ENCODE data around the gene KLHDC2.
"Not testable (repeated sequence)": the region's sequence is repeated elsewhere in the genome, so short reads cannot be mapped to it uniquely, and the experiment has no call there.

The KLHDC2 gene, protein sequence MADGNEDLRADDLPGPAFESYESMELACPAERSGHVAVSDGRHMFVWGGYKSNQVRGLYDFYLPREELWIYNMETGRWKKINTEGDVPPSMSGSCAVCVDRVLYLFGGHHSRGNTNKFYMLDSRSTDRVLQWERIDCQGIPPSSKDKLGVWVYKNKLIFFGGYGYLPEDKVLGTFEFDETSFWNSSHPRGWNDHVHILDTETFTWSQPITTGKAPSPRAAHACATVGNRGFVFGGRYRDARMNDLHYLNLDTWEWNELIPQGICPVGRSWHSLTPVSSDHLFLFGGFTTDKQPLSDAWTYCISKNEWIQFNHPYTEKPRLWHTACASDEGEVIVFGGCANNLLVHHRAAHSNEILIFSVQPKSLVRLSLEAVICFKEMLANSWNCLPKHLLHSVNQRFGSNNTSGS

DNA sequence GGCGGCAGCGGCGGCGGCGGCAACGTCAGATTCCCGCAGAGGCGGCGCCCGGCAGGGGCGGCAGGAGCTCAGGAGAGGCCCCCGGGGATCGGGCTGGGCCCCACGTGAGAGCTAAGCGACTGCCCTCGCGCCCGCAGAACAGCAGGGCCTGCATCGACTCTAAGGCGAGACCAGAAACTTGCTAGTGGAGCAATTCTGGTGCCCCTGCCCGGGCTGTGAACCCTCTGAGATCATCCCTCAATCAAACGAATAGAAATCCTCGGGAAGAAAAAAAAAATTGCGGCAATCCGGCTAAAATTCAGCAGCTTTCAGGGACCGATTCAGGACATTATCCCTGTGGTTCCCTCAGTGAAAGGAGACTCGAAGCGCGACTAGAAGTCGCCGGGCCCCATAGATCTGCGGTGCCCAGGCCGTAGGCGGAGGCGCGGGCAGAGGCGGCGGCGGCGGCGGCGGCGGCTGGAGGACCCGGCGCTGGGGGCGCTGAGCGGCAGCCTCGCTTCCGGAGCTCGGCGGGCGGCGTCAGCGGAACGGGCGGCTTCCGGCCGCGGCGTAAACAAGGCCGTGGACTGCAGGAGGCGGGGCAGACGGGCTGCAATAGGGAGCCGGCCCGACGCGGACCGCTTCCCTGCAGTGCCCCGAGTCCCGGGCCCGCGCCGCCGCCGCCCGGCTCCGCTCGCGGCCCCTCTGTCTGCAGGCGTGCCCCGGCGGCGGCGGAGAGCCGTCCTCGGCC is at the start of gene KLHDC2:
KLHDC2 (plus strand) TSS at position 583 of the 730 bp plus-strand sequence. CDS start 316 bp downstream, outside the sequence.
- peak; percentile 70 to 71 for DNase-seq (ENCODE audit: low read depth in 2 of 2)

- DNase-seq (ENCODE audit: low read depth in 2 of 2), result no peak
These were observed 47.2 kb upstream of the KLHDC2 start for GRCh38 chr14:49720744-49721143.

DNA sequence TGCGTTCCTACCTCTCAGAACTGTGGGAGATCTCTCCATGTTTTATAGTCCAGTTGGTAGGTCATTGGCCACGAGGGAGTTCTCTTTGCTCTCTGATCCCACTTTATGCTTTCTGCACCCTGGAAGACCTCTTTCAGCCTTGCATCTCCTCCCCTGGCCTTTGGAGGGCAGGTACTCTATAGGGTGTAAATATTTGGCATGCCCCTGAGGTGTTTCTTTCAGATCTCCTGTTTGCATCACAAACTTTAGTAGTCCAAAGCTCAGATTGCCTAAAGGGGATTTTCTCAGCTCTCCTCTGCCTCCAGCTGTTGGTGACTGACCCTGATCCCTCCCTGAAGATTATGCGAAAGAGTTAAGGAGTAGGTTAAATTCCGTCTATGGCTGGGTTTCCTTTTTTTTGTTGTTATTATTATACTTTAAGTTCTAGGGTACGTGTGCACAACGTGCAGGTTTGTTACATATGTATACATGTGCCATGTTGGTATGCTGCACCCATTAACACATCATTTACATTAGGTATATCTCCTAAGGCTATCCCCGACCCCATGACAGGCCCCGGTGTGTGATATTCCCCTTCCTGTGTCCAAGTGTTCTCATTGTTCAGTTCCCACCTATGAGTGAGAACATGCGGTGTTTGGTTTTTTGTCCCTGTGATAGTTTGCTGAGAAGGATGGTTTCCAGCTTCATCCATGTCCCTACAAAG is 46.1 kb upstream of the KLHDC2 start:
- DNase-seq (ENCODE audit: low read depth in 2 of 2), result not testable (repeated sequence)

DNA sequence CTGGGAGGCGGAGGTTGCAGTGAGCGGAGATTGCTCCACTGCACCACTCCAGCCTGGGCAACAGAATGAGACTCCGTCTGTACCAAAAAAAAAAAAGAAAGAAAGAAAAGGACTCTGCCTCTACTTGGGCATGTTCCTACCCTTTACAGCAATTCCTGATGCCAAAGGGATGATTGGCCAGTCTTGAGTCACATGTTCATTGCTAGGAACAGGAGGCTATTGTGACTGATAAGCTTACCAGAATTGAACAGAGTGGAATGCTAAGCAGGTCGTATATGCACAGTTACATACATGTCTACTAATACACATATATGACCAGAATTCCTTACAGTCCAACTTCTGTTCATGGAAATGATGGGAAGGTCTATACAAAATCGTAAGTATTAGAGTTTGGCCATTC is 40.8 kb upstream of the KLHDC2 start:
- no peak for DNase-seq (ENCODE audit: low read depth in 2 of 2)

DNA sequence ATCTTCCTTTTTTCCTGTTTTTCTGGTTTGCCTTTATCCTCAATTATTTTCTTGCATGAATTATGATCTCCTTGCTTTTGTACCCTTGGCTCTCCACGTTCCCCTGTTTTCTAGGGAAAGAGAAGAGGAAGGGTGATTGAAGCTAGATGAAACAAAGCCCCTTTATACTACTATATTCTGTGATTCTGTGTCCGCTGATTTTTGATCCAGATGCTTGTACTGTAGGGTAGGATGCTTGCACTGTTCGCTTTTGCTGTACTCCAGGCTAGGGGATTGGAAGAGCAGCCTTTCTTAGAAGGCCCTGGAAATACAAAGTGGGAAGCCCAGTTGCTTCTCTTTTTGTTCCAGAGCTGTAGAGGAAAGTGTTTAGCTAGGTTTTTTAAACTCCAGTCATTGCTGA is 35.1 kb upstream of the KLHDC2 start:
- no peak for DNase-seq (ENCODE audit: low read depth in 2 of 2)

DNA sequence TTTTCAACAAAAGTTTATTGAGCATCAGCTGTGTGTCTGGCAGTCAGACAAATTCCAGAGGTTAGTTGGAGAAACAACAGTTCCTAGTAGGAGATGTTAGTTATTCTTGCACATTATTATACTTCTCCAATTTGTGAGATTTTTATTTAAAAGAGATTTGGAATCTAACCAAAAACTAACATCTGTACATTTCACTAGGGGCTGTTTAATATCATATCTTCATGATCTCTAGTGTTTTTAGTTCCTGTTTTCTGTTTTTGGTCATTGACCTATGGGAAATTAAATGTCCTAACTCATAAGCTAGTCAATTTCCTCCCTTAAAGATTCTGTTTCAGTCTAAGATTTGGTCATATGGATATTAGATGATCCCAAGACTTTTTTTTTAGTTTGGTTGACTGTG is 34.1 kb upstream of the KLHDC2 start:
- no peak for DNase-seq (ENCODE audit: low read depth in 2 of 2)

DNA sequence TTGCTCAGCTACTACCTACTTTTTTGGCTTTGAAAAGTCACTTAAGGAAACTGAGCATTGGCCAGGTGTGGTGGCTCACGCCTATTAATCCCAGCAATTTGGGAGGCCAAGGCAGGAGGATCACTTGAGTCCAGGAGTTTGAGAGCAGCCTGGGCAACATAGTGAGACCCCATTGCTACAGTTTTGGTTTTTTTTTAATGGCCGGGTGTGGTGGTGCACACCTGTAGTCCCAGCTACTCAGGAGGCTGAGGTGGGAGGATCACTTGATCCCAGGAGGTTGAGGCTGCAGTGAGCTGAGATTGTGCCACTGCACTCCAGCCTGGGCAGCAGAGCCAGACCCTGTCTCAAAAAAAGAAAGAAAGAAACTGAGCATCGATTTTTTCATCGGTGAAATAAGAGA is 32.3 kb upstream of the KLHDC2 start:
- DNase-seq (ENCODE audit: low read depth in 2 of 2), result not testable (repeated sequence)

DNA sequence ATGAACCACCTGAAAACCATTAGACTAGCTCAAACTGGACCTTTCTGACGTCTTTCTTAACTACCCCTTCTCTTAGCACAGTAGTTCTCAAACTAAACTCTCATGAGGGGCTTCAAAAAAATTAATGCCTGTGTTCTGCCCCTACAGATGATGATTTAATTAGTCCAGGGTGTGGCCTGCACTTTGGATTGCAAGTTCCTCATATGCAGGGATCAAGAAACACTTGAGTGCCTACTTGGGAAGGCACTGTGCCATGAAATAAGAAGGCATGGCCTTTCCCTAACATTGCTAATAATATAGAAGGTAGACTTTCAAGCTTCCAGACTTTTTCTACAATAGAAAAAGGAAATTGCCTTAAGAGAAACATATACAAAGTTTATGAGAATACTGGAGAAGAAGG is 22.8 kb upstream of the KLHDC2 start:
- DNase-seq (ENCODE audit: low read depth in 2 of 2), result no peak

DNA sequence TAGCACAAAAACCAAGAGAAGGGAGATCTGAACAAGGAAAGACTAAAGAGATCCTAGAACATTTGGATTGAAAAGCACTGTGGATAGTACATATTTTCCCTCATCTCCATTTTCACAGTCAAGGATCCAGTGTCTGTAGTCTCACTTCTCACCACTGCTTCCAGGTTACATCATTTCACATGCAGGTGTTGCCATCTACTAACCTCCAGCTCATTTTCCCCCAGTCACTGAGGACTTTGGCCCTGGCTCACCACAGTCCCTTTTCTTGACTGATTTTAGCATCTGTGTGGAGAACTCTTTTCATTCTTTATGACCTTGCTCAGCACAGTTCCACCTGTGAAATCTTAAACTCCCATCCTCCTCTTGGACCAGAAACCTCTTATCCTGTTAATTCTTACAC is 21.5 kb upstream of the KLHDC2 start:
- DNase-seq (ENCODE audit: low read depth in 2 of 2), result not testable (repeated sequence)

DNA sequence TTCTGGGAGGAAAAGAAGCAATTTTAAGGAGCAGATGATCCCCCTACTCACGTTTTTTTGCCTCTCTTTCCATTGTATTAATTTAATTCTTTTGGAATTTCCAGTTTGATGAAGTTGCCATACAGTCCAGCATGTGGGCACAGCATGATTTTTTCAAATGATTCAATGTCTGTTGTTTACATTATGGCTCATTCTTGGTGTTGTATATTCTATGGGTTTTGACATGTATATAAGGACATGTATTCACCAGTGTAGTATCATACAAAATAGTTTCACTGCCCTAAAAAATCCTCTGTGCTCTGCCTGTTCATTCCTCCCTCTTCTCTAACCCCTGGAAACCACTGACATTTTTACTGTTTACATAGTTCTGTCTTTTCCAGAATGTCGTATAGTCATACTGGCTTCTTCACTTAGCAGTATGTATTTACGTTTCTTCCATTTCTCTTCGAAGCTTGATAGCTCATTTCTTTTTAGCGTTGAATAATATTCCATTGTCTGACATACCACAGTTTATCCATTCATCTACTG is 13.3 kb upstream of the KLHDC2 start:
- DNase-seq (ENCODE audit: low read depth in 2 of 2), result no peak

GRCh38 chr14:49755378-49755777 is 12.6 kb upstream of the KLHDC2 start:
- DNase-seq (ENCODE audit: low read depth in 2 of 2), result no peak

GRCh38 chr14:49761839-49762551 is 6.0 kb upstream of the KLHDC2 start:
- no peak for DNase-seq (ENCODE audit: low read depth in 2 of 2)

- DNase-seq (ENCODE audit: low read depth in 2 of 2), result no peak
These were observed 1.1 kb upstream of the KLHDC2 start for GRCh38 chr14:49766839-49767238.

GRCh38 chr14:49767270-49767570 is 733 bp upstream of the KLHDC2 start:
- no peak for DNase-seq (ENCODE audit: low read depth in 2 of 2)

DNA sequence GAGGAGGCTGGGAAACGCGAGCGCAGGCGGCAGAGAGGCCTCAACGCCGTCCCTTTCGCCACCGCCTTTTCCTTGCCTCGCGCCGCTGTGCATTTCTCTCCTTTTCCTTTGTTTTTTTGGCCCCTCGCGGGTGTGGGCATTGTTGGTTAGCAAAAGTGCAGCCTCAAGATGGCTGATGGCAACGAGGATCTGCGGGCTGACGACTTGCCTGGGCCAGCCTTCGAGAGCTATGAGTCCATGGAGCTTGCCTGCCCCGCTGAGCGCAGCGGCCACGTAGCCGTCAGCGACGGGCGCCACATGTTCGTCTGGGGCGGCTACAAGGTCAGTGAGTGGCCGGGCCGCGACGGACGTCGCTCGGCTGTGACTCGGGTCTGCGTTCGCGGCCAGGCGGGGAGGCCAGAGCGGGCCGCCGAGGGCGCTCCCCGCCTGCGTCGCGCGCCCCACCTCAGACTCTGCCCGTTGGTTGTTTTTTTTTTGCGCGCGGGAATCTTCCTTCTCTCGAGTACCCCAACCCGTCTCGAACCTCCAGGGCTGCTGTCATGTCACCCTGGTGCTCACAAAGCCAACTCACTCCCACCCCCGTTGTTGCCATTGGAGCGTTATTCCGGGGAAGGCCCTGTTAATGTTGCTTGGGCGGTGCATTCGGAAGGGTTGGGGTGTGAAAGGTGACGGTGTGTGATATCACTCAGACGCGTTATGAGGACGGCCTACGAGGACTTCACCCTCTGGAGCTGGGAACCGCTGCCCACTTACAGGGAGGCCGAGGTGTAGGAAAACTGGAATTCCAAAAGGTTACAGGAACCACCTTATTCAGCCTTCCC is 558 bp downstream of the KLHDC2 start:
- DNase-seq (ENCODE audit: low read depth in 2 of 2), result peak; percentile 7 to 44

GRCh38 chr14:49769171-49769570 is 1.2 kb downstream of the KLHDC2 start:
- DNase-seq (ENCODE audit: low read depth in 2 of 2), result no peak

DNA sequence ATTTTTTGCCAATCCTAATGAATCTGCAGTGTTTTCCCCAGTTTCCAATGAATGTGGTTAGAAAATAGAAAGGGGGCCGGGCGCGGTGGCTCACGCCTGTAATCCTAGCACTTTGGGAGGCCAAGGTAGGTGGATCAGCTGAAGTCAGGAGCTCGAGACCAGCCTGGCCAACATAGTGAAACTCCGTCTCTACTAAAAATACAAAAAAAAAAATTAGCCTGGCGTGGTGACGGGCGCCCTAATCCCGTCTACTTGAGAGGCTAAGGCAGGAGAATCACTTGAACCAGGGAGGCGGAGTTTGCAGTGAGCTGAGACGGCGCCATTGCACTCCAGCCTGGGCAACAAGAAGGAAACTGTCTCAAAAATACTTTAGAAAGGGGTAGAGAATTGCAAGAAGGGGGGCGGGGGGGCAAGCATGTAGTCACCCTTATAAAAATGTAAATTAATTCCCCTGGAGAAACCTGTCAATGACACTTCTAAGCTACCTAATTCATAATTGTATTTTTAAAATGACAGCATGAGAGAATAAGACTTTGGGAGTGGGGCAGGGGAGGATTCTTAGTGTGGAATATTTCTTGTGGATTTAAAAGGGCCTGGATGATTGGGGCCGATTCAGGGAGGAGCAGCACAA is 1.7 kb downstream of the KLHDC2 start:
- no peak for DNase-seq (ENCODE audit: low read depth in 2 of 2)

DNA sequence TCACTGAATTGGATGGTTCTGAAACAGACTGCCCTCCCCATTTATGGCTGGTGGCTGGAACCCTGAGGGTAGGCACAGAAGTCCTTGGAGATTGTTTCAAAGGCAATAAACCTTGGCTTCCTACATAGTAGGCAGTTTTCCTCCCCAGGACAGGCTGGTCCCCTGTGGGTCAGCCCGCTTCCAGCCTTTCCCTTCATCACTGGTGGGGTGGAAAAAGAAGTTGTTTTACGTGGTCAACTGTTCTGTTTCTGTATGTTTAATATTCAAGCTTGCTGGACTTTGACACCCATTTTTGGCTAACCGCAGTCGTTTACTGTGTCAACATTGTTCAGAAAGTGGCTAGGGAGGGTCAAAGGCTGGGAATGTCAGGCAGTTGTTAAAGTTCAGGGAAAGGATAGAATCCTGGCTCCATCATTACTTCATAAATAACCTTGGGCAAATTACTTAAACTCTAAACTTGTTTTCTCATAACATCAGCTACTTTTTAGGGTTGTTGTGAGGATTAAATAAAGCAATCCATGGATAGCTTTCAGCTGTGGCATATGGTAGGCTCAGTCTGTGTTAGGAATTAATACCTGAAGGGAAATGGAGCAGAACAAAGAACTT is 2.4 kb downstream of the KLHDC2 start:
- DNase-seq (ENCODE audit: low read depth in 2 of 2), result no peak

DNA sequence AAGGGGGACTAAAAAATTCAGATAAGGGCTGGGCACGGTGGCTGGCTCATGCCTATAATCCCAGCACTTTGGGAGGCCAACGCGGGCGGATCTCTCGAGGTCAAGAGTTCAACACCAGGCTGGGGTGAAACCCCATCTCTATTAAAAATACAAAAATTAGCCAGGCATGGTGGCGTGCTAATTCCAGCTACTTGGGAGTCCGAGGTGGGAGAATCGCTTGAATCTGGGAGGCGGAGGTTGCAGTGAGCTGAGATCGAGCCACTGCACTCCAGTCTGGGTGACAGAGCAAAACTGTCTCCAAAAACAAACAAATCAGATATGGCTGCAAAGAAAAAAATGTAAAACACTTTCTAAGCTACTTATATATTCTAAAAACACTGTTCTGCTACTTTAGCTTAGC is 3.7 kb downstream of the KLHDC2 start:
- not testable (repeated sequence) for DNase-seq (ENCODE audit: low read depth in 2 of 2)

- no peak for DNase-seq (ENCODE audit: low read depth in 2 of 2)
These were observed 6.2 kb downstream of the KLHDC2 start for GRCh38 chr14:49774106-49774505.
